Heart left ventricle (tissue), 13 donors: ENCODE results near the gene COPG2.

Source experiments
- POLR2A ChIP-seq, 2 donors: fragments of 450-650 bp; IDR thresholded peaks; one replicate each; pipeline ENCODE4 v1.6.1; 2017; ENCODE audit warnings: antibody characterized with exemption in 2 of 2, mild to moderate bottlenecking in 2 of 2, moderate library complexity in 2 of 2
- TF ChIP-seq, protein P1 (sequence below), 12 donors: fragments of 200-600 bp; sonication (generic) in 4 of 12; IDR thresholded peaks; one replicate each; pipeline versions ENCODE4 v1.5.0 to v1.8.0; 2018 to 2022; ENCODE audit warnings: antibody characterized with exemption in 12 of 12, mild to moderate bottlenecking in 5 of 12
- donor health status: ischemic (EF 13 %, LVEDD 7.1; RV severe dilation, severe dysfunction).
- donor health status: DM: no; HTN: yes; CAD: no.
- donor health status: DM: no; HTN: no; CAD: no.
- donor health status: ischemic (EF 25% LVEDD 6.9; RV normal size, moderate dysfunction).
- donor health status: ischemic (EF 25% LVEDD 5.7; RV mildly dilated, moderate dysfunction).
- donor health status: ischemic (EF 35%, LVEDD 5.7; RV mildly dilated, moderate dysfunction).
- donor health status: nonischemic (EF 11% LVEDD 7.7; RV severe dilation, severe dysfunction).
- donor health status: DM: yes; HTN: yes; CAD: no.
- donor health status: PGD.
- donor health status: ischemic (EF 29% LVEDD 5.4; RV normal size, mild dysfunction).
- donor health status: nonischemic (EF 23%, LVEDD 6.1; RV moderate dilation, normal function).

GRCh38 chr7:130708766-130709165 lies 40.2 kb upstream of the COPG2 start:
- TF ChIP-seq, protein P1, sequence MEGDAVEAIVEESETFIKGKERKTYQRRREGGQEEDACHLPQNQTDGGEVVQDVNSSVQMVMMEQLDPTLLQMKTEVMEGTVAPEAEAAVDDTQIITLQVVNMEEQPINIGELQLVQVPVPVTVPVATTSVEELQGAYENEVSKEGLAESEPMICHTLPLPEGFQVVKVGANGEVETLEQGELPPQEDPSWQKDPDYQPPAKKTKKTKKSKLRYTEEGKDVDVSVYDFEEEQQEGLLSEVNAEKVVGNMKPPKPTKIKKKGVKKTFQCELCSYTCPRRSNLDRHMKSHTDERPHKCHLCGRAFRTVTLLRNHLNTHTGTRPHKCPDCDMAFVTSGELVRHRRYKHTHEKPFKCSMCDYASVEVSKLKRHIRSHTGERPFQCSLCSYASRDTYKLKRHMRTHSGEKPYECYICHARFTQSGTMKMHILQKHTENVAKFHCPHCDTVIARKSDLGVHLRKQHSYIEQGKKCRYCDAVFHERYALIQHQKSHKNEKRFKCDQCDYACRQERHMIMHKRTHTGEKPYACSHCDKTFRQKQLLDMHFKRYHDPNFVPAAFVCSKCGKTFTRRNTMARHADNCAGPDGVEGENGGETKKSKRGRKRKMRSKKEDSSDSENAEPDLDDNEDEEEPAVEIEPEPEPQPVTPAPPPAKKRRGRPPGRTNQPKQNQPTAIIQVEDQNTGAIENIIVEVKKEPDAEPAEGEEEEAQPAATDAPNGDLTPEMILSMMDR (IDR thresholded peaks at IDR 0.05), result no peak
- TF ChIP-seq POLR2A (IDR thresholded peaks at IDR 0.05), result no peak
